Measurements from ENCODE around the gene DRD4.

The DRD4 gene

DNA sequence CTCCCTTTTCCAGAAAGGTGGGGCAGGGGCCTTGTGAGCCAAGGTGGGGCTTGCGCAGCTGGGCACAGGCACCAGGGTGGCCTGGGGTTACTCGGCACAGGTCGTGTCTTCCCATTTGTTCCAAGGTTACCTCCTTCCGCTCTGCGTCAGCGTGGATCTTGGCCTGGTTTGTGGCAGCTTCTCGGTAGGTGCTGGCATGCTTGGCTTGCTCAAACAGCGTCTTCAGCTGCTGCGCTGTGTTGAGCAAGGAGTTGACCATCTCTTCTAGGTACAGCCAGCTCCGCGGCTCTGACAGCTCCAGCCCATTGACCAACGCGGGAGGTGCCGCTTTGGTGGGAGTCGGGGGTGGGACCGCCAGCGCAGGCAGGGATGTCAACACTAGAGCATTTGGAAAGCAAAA, 37.3 kb downstream of the DRD4 start:
- Histone ChIP-seq H3K4me1 (ENCODE audit: control insufficient read depth in 5 of 5, insufficient read depth in 5 of 5, low read length in 5 of 5) (no peaks in the 10 kb centered on the region), H3K27me3 (ENCODE audit: control insufficient read depth in 5 of 5, insufficient read depth in 4 of 5, low read length in 5 of 5) (no peaks in the 10 kb centered on the region), H3K9ac (ENCODE audit: low read length in 5 of 5) (no peak overlapping the region), H3K4me3 (ENCODE audit: low read depth in 1 of 5, low read length in 5 of 5) (no peak overlapping the region), H3K36me3 (ENCODE audit: control insufficient read depth in 5 of 5, insufficient read depth in 5 of 5, low read length in 5 of 5) (peaks cover 4 to 51% (median 34%) of the 10 kb centered on the region in 5 donors), H3K9me3 (ENCODE audit: control insufficient read depth in 5 of 5, low read length in 5 of 5) (no peaks in the 10 kb centered on the region), H3K27ac (ENCODE audit: low read depth, low read length) (no peak overlapping the region)

DNA sequence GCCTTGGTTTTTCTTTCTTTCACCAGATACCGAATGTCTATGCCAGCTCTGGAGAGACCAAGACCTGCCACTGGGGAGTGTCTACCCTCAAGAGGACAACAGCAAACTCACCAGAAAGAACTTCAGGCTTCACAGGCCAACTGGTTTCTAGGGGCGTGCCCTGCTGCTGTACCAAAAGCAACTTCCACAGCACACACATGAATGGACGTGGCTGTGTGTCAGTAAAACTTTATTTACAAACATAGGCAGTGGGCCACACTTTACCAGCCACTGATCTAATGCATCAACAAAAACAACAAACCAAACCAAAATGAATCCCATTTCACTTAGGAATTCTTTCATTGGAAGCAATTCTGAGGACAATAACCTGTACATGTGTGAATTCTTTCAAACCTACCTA, 41.2 kb downstream of the DRD4 start:
- Histone ChIP-seq H3K36me3 (ENCODE audit: control insufficient read depth in 5 of 5, insufficient read depth in 5 of 5, low read length in 5 of 5) (peaks cover 0 to 72% (median 43%) of the 10 kb centered on the region in 5 donors), H3K27ac (ENCODE audit: low read depth, low read length) (no peak overlapping the region), H3K27me3 (ENCODE audit: control insufficient read depth in 5 of 5, insufficient read depth in 4 of 5, low read length in 5 of 5) (no peaks in the 10 kb centered on the region)

DNA sequence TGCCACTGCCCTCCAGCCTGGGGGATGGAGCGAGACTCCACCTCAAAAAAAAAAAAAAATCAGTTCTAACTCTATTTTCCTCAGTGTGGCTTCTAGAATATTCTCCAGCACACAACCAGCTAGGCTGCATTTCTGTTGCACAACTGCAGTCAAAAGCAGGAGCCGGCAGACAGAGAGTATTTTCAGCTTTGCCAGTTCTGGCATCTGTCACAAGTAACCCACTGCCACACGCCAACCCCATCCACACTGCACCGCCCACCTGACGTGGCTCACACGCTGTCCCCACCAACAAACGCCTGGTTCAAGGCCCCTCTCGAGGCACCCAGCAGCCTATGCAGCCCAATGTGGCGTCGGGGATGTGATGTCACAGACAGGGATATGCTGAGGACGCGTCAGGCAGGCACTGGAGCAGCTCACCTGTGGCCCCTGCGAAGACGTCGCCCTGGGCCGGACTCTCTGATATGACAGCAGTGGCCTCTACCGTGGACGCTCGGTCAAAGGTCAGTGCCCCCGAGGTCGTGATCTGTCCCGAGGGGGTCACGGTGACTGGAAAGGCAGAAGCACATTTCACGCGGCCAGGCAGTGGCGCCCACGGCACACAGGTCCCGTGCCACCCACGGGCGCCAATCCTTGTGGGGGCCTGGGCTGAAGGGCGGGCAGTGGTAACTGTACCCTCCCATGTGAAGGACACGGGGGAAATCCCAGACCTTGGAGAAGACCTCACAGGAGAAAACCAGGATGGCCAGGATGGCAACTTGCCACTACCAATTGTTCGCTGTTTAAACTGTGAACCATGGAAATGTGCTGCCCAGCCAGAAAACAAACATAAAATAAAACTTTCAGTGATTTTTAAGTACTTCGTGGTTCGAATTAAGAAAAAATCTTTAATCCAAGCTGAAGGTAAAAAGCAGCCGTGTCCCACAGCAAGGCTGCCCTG, 42.5 kb downstream of the DRD4 start:
- peaks cover 0 to 4% (median 0%) of the 10 kb centered on the region in 5 donors for H3K4me1 ChIP-seq (ENCODE audit: control insufficient read depth in 5 of 5, insufficient read depth in 5 of 5, low read length in 5 of 5)
- H3K27ac ChIP-seq (ENCODE audit: low read depth, low read length): no peak overlapping the region
- no peaks in the 10 kb centered on the region for H3K27me3 ChIP-seq (ENCODE audit: control insufficient read depth in 5 of 5, insufficient read depth in 4 of 5, low read length in 5 of 5)
- peaks cover 0 to 6% (median 0%) of the 10 kb centered on the region in 5 donors for H3K9me3 ChIP-seq (ENCODE audit: control insufficient read depth in 5 of 5, low read length in 5 of 5)
- peaks cover 0 to 72% (median 38%) of the 10 kb centered on the region in 5 donors for H3K36me3 ChIP-seq (ENCODE audit: control insufficient read depth in 5 of 5, insufficient read depth in 5 of 5, low read length in 5 of 5)
- H3K4me3 ChIP-seq (ENCODE audit: low read depth in 1 of 5, low read length in 5 of 5): no peak overlapping the region
- no peak overlapping the region for H3K9ac ChIP-seq (ENCODE audit: low read length in 5 of 5)

More for the DNA sequence above, 41.2 kb downstream of the DRD4 start:
- no peak overlapping the region for H3K9ac ChIP-seq (ENCODE audit: low read length in 5 of 5)
- H3K9me3 ChIP-seq (ENCODE audit: control insufficient read depth in 5 of 5, low read length in 5 of 5): peaks cover 0 to 6% (median 0%) of the 10 kb centered on the region in 5 donors
- peaks cover 0 to 4% (median 0%) of the 10 kb centered on the region in 5 donors for H3K4me1 ChIP-seq (ENCODE audit: control insufficient read depth in 5 of 5, insufficient read depth in 5 of 5, low read length in 5 of 5)
- no peak overlapping the region for H3K4me3 ChIP-seq (ENCODE audit: low read depth in 1 of 5, low read length in 5 of 5)

DNA sequence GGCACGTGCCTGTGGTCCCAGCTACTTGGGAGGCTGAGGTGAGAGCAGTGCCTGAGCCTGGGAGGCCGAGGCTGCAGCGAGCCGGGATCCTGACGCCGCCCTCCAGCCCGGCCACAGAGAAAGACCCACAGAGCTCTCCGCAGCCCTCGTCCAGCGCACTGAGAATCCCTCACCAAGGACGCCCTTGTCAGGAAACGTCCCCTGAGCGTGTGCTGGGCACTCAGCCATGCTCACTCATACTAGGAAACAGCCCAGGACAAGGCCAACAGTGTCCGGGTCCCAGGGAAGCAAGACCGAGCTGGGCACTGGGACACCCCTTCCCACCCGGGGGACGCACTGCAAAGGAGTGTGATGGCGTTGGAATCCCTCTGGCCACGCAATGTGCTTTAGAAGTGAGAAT, 43.4 kb downstream of the DRD4 start:
- no peak overlapping the region for H3K27ac ChIP-seq (ENCODE audit: low read depth, low read length)
- peaks cover 0 to 4% (median 0%) of the 10 kb centered on the region in 5 donors for H3K4me1 ChIP-seq (ENCODE audit: control insufficient read depth in 5 of 5, insufficient read depth in 5 of 5, low read length in 5 of 5)
- H3K36me3 ChIP-seq (ENCODE audit: control insufficient read depth in 5 of 5, insufficient read depth in 5 of 5, low read length in 5 of 5): peaks cover 0 to 71% (median 36%) of the 10 kb centered on the region in 5 donors
- no peak overlapping the region for H3K4me3 ChIP-seq (ENCODE audit: low read depth in 1 of 5, low read length in 5 of 5)
- peaks cover 0 to 6% (median 0%) of the 10 kb centered on the region in 5 donors for H3K9me3 ChIP-seq (ENCODE audit: control insufficient read depth in 5 of 5, low read length in 5 of 5)
- no peak overlapping the region for H3K9ac ChIP-seq (ENCODE audit: low read length in 5 of 5)
- H3K27me3 ChIP-seq (ENCODE audit: control insufficient read depth in 5 of 5, insufficient read depth in 4 of 5, low read length in 5 of 5): no peaks in the 10 kb centered on the region

DNA sequence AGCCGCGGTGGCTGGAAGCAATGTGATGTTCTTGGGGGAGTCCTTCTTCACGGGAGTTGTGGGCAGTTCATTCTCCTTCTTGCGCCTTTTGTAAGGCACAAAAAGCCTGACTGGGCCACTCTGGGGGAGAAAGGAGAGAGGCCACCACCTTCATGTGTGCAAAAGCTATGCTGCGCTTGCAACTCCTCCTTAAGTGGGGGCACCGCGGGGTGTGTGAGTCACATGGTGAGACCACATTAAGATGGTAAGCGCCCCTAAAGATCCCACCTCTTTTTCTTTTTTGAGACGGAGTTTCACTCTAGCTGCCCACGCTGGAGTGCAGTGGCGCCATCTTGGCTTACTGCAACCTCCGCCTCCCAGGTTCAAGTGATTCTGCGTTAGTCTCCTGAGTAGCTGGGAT, 43.9 kb downstream of the DRD4 start:
- H3K9ac ChIP-seq (ENCODE audit: low read length in 5 of 5): no peak overlapping the region
- peaks cover 0 to 4% (median 0%) of the 10 kb centered on the region in 5 donors for H3K4me1 ChIP-seq (ENCODE audit: control insufficient read depth in 5 of 5, insufficient read depth in 5 of 5, low read length in 5 of 5)
- H3K27me3 ChIP-seq (ENCODE audit: control insufficient read depth in 5 of 5, insufficient read depth in 4 of 5, low read length in 5 of 5): no peaks in the 10 kb centered on the region
- H3K27ac ChIP-seq (ENCODE audit: low read depth, low read length): no peak overlapping the region
- peaks cover 0 to 6% (median 0%) of the 10 kb centered on the region in 5 donors for H3K9me3 ChIP-seq (ENCODE audit: control insufficient read depth in 5 of 5, low read length in 5 of 5)
- peaks cover 0 to 72% (median 36%) of the 10 kb centered on the region in 5 donors for H3K36me3 ChIP-seq (ENCODE audit: control insufficient read depth in 5 of 5, insufficient read depth in 5 of 5, low read length in 5 of 5)
- no peak overlapping the region for H3K4me3 ChIP-seq (ENCODE audit: low read depth in 1 of 5, low read length in 5 of 5)

DNA sequence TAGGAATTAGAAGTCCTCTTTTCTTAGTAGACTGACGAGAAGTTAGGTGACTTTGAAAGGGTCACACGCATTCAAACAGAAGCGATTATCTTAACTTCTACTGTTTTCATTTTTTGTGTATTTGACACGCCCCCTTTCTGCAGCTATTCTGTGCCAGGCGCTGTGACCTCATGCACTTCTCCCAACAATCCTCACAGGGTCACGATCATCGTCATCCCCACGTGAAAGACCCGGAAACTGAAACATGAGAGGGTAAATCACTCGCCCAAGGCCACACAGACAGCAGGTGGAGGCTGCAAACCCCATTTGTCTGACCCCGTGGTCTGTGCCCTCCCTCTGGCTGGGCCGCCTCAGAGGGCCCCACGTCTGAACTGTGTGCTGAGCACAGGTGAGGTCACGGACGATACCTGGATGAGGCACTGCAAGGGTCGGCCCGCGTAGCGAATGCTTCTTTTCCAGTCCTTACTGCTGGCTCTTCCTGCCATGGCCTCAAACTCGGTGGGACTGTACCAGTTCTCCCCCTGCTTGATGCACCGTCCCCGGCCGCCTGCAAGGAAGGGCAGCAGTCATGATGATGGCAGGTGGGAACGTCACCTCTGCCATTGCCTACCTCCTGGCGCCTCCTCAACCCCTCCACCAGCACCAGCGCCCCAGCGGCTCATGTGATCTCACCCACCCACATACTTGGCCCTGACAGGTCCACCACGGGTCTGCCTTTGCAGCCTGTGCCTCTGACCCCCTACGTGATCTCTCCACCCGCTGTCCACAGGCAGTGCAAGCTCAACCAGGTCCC, 49.6 kb downstream of the DRD4 start:
- Histone ChIP-seq H3K27ac (ENCODE audit: low read depth, low read length) (no peak overlapping the region), H3K4me1 (ENCODE audit: control insufficient read depth in 5 of 5, insufficient read depth in 5 of 5, low read length in 5 of 5) (no peaks in the 10 kb centered on the region), H3K9me3 (ENCODE audit: control insufficient read depth in 5 of 5, low read length in 5 of 5) (peaks cover 0 to 6% (median 0%) of the 10 kb centered on the region in 5 donors), H3K36me3 (ENCODE audit: control insufficient read depth in 5 of 5, insufficient read depth in 5 of 5, low read length in 5 of 5) (peaks cover 0 to 74% (median 49%) of the 10 kb centered on the region in 5 donors), H3K27me3 (ENCODE audit: control insufficient read depth in 5 of 5, insufficient read depth in 4 of 5, low read length in 5 of 5) (no peaks in the 10 kb centered on the region), H3K9ac (ENCODE audit: low read length in 5 of 5) (no peak overlapping the region), H3K4me3 (ENCODE audit: low read depth in 1 of 5, low read length in 5 of 5) (no peak overlapping the region)

DNA sequence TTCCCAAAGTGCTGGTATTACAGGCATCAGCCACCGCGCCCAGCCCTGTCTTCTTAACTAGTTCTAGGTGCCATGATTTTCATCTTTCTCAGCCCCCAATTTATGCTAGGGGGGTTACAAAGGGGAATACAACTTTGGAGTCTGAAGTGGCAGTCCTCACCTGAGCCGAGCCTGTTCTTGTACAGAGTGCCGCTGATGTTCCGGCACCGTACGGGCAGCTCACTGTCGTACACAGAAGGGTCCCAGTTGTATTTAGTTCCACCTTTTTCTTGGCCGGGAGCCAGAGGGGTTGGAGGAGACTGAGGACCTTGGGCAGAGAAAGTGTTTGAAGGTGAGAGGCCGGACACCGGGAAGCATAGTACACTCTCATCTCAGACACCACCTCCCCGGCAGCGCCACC, 50.7 kb downstream of the DRD4 start:
- no peak overlapping the region for H3K27ac ChIP-seq (ENCODE audit: low read depth, low read length)
- no peak overlapping the region for H3K4me3 ChIP-seq (ENCODE audit: low read depth in 1 of 5, low read length in 5 of 5)
- H3K27me3 ChIP-seq (ENCODE audit: control insufficient read depth in 5 of 5, insufficient read depth in 4 of 5, low read length in 5 of 5): no peaks in the 10 kb centered on the region
- H3K4me1 ChIP-seq (ENCODE audit: control insufficient read depth in 5 of 5, insufficient read depth in 5 of 5, low read length in 5 of 5): peaks cover 0 to 3% (median 0%) of the 10 kb centered on the region in 5 donors
- H3K9ac ChIP-seq (ENCODE audit: low read length in 5 of 5): no peak overlapping the region
- no peaks in the 10 kb centered on the region for H3K9me3 ChIP-seq (ENCODE audit: control insufficient read depth in 5 of 5, low read length in 5 of 5)
- peaks cover 0 to 64% (median 44%) of the 10 kb centered on the region in 5 donors for H3K36me3 ChIP-seq (ENCODE audit: control insufficient read depth in 5 of 5, insufficient read depth in 5 of 5, low read length in 5 of 5)

DNA sequence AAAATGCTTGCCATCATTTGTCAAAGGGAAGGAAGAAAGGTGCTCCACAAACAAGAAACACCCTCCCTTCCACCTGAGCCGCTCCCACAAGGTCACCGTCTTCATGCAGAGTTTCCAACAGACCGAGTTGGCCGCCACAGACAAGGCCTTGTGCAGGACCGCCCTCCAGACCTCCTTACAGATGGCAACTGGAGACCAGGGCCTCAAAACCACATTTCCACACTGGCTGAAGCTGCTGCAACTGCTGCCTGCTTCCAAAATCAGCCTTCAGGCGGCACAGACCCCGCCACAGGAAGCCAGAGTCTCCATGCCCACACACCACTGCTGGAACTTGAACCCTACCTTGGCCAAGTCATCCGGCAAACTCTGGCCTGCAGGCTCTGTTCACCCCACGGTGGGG, 51.6 kb downstream of the DRD4 start:
- Histone ChIP-seq H3K27me3 (ENCODE audit: control insufficient read depth in 5 of 5, insufficient read depth in 4 of 5, low read length in 5 of 5) (no peaks in the 10 kb centered on the region), H3K9me3 (ENCODE audit: control insufficient read depth in 5 of 5, low read length in 5 of 5) (no peaks in the 10 kb centered on the region), H3K36me3 (ENCODE audit: control insufficient read depth in 5 of 5, insufficient read depth in 5 of 5, low read length in 5 of 5) (peaks cover 0 to 56% (median 42%) of the 10 kb centered on the region in 5 donors)

DNA sequence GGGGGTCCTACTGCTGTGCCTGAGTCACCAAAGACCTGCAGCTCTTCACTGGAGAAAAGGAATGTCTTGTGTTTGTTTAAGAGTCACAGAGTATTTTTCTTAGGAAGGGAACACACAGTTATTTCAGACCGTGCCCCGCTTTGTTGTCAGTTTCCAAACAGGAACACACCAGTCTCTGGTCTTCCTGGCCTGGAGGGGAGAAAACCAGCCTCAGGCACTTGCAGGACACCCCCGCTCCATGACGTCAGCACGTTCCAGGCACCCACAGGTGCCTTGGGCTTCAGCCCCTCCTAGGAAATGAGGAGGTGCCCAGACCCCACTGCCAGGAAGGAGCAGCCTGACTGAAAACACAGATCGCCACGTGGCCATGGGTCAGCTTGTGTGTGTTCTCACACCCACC, 52.6 kb downstream of the DRD4 start:
- no peak overlapping the region for H3K27ac ChIP-seq (ENCODE audit: low read depth, low read length)
- peaks cover 0 to 19% (median 16%) of the 10 kb centered on the region in 5 donors for H3K4me1 ChIP-seq (ENCODE audit: control insufficient read depth in 5 of 5, insufficient read depth in 5 of 5, low read length in 5 of 5)
- H3K4me3 ChIP-seq (ENCODE audit: low read depth in 1 of 5, low read length in 5 of 5): no peak overlapping the region
- peaks cover 0 to 47% (median 38%) of the 10 kb centered on the region in 5 donors for H3K36me3 ChIP-seq (ENCODE audit: control insufficient read depth in 5 of 5, insufficient read depth in 5 of 5, low read length in 5 of 5)
- no peaks in the 10 kb centered on the region for H3K27me3 ChIP-seq (ENCODE audit: control insufficient read depth in 5 of 5, insufficient read depth in 4 of 5, low read length in 5 of 5)
- H3K9ac ChIP-seq (ENCODE audit: low read length in 5 of 5): no peak overlapping the region
- H3K9me3 ChIP-seq (ENCODE audit: control insufficient read depth in 5 of 5, low read length in 5 of 5): no peaks in the 10 kb centered on the region

More for the DNA sequence above, 51.6 kb downstream of the DRD4 start:
- Histone ChIP-seq H3K9ac (ENCODE audit: low read length in 5 of 5) (no peak overlapping the region), H3K27ac (ENCODE audit: low read depth, low read length) (no peak overlapping the region), H3K4me1 (ENCODE audit: control insufficient read depth in 5 of 5, insufficient read depth in 5 of 5, low read length in 5 of 5) (peaks cover 0 to 12% (median 7%) of the 10 kb centered on the region in 5 donors), H3K4me3 (ENCODE audit: low read depth in 1 of 5, low read length in 5 of 5) (no peak overlapping the region)
